ENCODE measurements around the gene GLIS1.

The GLIS1 gene

GRCh38 chr1:53499257-53500203 lies 239.4 kb downstream of the GLIS1 start:
- Histone ChIP-seq H3K4me1 (ENCODE audit: insufficient read depth, low read length) (peaks cover 11% of the 10 kb centered on the region), H3K36me3 (ENCODE audit: insufficient read depth, low read length) (no peaks in the 10 kb centered on the region), H3K9ac (ENCODE audit: low read depth, low read length) (no peak overlapping the region), H3K27ac (ENCODE audit: low read depth, low read length) (no peak overlapping the region), H3K27me3 (ENCODE audit: insufficient read depth, low read length) (no peaks in the 10 kb centered on the region), H3K9me3 (ENCODE audit: insufficient read depth, low read depth, low read length) (no peaks in the 10 kb centered on the region), H3K4me3 (ENCODE audit: low read length) (no peak overlapping the region)
- 88% methylated on average over 20 of the region's 20 CpGs for whole genome bisulfite sequencing

GRCh38 chr1:53498555-53499131 lies 240.3 kb downstream of the GLIS1 start:
- Histone ChIP-seq H3K9ac (ENCODE audit: low read depth, low read length) (no peak overlapping the region), H3K4me1 (ENCODE audit: insufficient read depth, low read length) (0 out of 2 replicates have a peak, but pooled peaks cover 8% of the 10 kb centered on the region), H3K36me3 (ENCODE audit: insufficient read depth, low read length) (no peaks in the 10 kb centered on the region), H3K27me3 (ENCODE audit: insufficient read depth, low read length) (no peaks in the 10 kb centered on the region), H3K27ac (ENCODE audit: low read depth, low read length) (no peak overlapping the region), H3K4me3 (ENCODE audit: low read length) (no peak overlapping the region), H3K9me3 (ENCODE audit: insufficient read depth, low read depth, low read length) (no peaks in the 10 kb centered on the region)
- WGBS, result 89% methylated on average over 9 of the region's 9 CpGs

GRCh38 chr1:53495633-53496345 lies 243.2 kb downstream of the GLIS1 start:
- Histone ChIP-seq H3K27ac (ENCODE audit: low read depth, low read length) (no peak overlapping the region), H3K36me3 (ENCODE audit: insufficient read depth, low read length) (no peaks in the 10 kb centered on the region), H3K4me3 (ENCODE audit: low read length) (no peak overlapping the region), H3K9me3 (ENCODE audit: insufficient read depth, low read depth, low read length) (no peaks in the 10 kb centered on the region), H3K4me1 (ENCODE audit: insufficient read depth, low read length) (no peaks in the 10 kb centered on the region), H3K27me3 (ENCODE audit: insufficient read depth, low read length) (no peaks in the 10 kb centered on the region), H3K9ac (ENCODE audit: low read depth, low read length) (no peak overlapping the region)
- WGBS, result 88% methylated on average over 8 of the region's 8 CpGs

- H3K27ac ChIP-seq (ENCODE audit: low read depth, low read length), result no peak overlapping the region
- H3K4me1 ChIP-seq (ENCODE audit: insufficient read depth, low read length), result no peaks in the 10 kb centered on the region
These were observed 248.6 kb downstream of the GLIS1 start for GRCh38 chr1:53490351-53490750.

GRCh38 chr1:53486395-53487026 lies 252.5 kb downstream of the GLIS1 start:
- H3K9me3 ChIP-seq (ENCODE audit: insufficient read depth, low read depth, low read length), result peaks cover 2% of the 10 kb centered on the region; the same call in 1 of the 2 replicates
- H3K9ac ChIP-seq (ENCODE audit: low read depth, low read length), result no peak overlapping the region
- 80% methylated on average over 9 of the region's 9 CpGs for WGBS
- no peak overlapping the region for H3K27ac ChIP-seq (ENCODE audit: low read depth, low read length)
- H3K27me3 ChIP-seq (ENCODE audit: insufficient read depth, low read length), result no peaks in the 10 kb centered on the region
- no peak overlapping the region for H3K4me3 ChIP-seq (ENCODE audit: low read length)
- H3K36me3 ChIP-seq (ENCODE audit: insufficient read depth, low read length), result no peaks in the 10 kb centered on the region
- no peaks in the 10 kb centered on the region for H3K4me1 ChIP-seq (ENCODE audit: insufficient read depth, low read length)

More at GRCh38 chr1:53490351-53490750, 248.6 kb downstream of the GLIS1 start:
- Histone ChIP-seq H3K36me3 (ENCODE audit: insufficient read depth, low read length) (no peaks in the 10 kb centered on the region), H3K9ac (ENCODE audit: low read depth, low read length) (no peak overlapping the region), H3K27me3 (ENCODE audit: insufficient read depth, low read length) (no peaks in the 10 kb centered on the region), H3K4me3 (ENCODE audit: low read length) (no peak overlapping the region), H3K9me3 (ENCODE audit: insufficient read depth, low read depth, low read length) (peaks cover 2% of the 10 kb centered on the region; the same call in 1 of the 2 replicates)
- 94% methylated on average over 3 of the region's 3 CpGs for WGBS

GRCh38 chr1:53485478-53486394 lies 253.2 kb downstream of the GLIS1 start:
- H3K9ac ChIP-seq (ENCODE audit: low read depth, low read length), result no peak overlapping the region
- 38% methylated on average over 27 of the region's 27 CpGs for WGBS

GRCh38 chr1:53484705-53485477 lies 254.1 kb downstream of the GLIS1 start:
- Histone ChIP-seq H3K27me3 (ENCODE audit: insufficient read depth, low read length) (no peaks in the 10 kb centered on the region), H3K27ac (ENCODE audit: low read depth, low read length) (no peak overlapping the region), H3K4me3 (ENCODE audit: low read length) (no peak overlapping the region), H3K9me3 (ENCODE audit: insufficient read depth, low read depth, low read length) (peaks cover 2% of the 10 kb centered on the region; the same call in 1 of the 2 replicates), H3K36me3 (ENCODE audit: insufficient read depth, low read length) (no peaks in the 10 kb centered on the region), H3K4me1 (ENCODE audit: insufficient read depth, low read length) (no peaks in the 10 kb centered on the region), H3K9ac (ENCODE audit: low read depth, low read length) (no peak overlapping the region)
- 88% methylated on average over 19 of the region's 19 CpGs for WGBS

More at GRCh38 chr1:53485478-53486394, 253.2 kb downstream of the GLIS1 start:
- no peaks in the 10 kb centered on the region for H3K27me3 ChIP-seq (ENCODE audit: insufficient read depth, low read length)
- H3K4me3 ChIP-seq (ENCODE audit: low read length), result no peak overlapping the region
- H3K36me3 ChIP-seq (ENCODE audit: insufficient read depth, low read length), result no peaks in the 10 kb centered on the region
- H3K9me3 ChIP-seq (ENCODE audit: insufficient read depth, low read depth, low read length), result peaks cover 2% of the 10 kb centered on the region; the same call in 1 of the 2 replicates
- no peak overlapping the region for H3K27ac ChIP-seq (ENCODE audit: low read depth, low read length)
- H3K4me1 ChIP-seq (ENCODE audit: insufficient read depth, low read length), result no peaks in the 10 kb centered on the region

- Histone ChIP-seq H3K4me1 (ENCODE audit: insufficient read depth, low read length) (no peaks in the 10 kb centered on the region), H3K9ac (ENCODE audit: low read depth, low read length) (no peak overlapping the region), H3K4me3 (ENCODE audit: low read length) (no peak overlapping the region), H3K36me3 (ENCODE audit: insufficient read depth, low read length) (no peaks in the 10 kb centered on the region), H3K27ac (ENCODE audit: low read depth, low read length) (no peak overlapping the region), H3K9me3 (ENCODE audit: insufficient read depth, low read depth, low read length) (no peaks in the 10 kb centered on the region), H3K27me3 (ENCODE audit: insufficient read depth, low read length) (no peaks in the 10 kb centered on the region)
- WGBS, result 86% methylated on average over 4 of the region's 4 CpGs
These were observed 255.3 kb downstream of the GLIS1 start for GRCh38 chr1:53483656-53484055.

GRCh38 chr1:53483170-53483569 lies 255.8 kb downstream of the GLIS1 start:
- no peak overlapping the region for H3K9ac ChIP-seq (ENCODE audit: low read depth, low read length)
- no peak overlapping the region for H3K4me3 ChIP-seq (ENCODE audit: low read length)
- H3K36me3 ChIP-seq (ENCODE audit: insufficient read depth, low read length), result no peaks in the 10 kb centered on the region
- WGBS, result 89% methylated on average over 9 of the region's 9 CpGs
- no peaks in the 10 kb centered on the region for H3K4me1 ChIP-seq (ENCODE audit: insufficient read depth, low read length)
- H3K9me3 ChIP-seq (ENCODE audit: insufficient read depth, low read depth, low read length), result no peaks in the 10 kb centered on the region
- H3K27me3 ChIP-seq (ENCODE audit: insufficient read depth, low read length), result no peaks in the 10 kb centered on the region
- no peak overlapping the region for H3K27ac ChIP-seq (ENCODE audit: low read depth, low read length)

All from HUES64 (cell line).